C4-2B (cell line): Measurements from ENCODE around the gene MBTPS1.

ENCODE experiments used
- H3K27ac ChIP-seq: fragments of 450-650 bp; 2 replicates; pipeline ENCODE4 v1.5.1; 2017
- CTCF ChIP-seq: fragments of 450-650 bp; conservative IDR thresholded peaks from 2 replicates; pipeline ENCODE4 v1.5.1; 2017; ENCODE audit warnings: mild to moderate bottlenecking
- ZFX ChIP-seq: fragments of 450-650 bp; IDR thresholded peaks from 2 replicates; pipeline ENCODE4 v1.6.1; 2017

Gene MBTPS1

GRCh38 chr16:84155771-84156170 lies 39.0 kb upstream of the MBTPS1 start:
- TF ChIP-seq CTCF (no peak), ZFX (no peak)
- no peak overlapping the region for H3K27ac ChIP-seq

- TF ChIP-seq CTCF (no peak), ZFX (no peak)
- H3K27ac ChIP-seq, result no peak overlapping the region
Observed at GRCh38 chr16:84155226-84155625, 38.5 kb upstream of the MBTPS1 start.

GRCh38 chr16:84153660-84154214 lies 37.0 kb upstream of the MBTPS1 start:
- no peak for TF ChIP-seq ZFX
- no peak overlapping the region for H3K27ac ChIP-seq

GRCh38 chr16:84150926-84151325 lies 34.2 kb upstream of the MBTPS1 start:
- TF ChIP-seq CTCF (no peak), ZFX (no peak)
- no peak overlapping the region for H3K27ac ChIP-seq

- peak within 1 kb of the TSS; percentile 67 for H3K27ac ChIP-seq
Observed at GRCh38 chr16:84144859-84145639, 28.3 kb upstream of the MBTPS1 start, which contains the start of the genes DNAAF1 and HSDL1. TSS of gene DNAAF1 (plus strand) at chr16:84145308. CDS start at chr16:84145441, 133 bp downstream. TSS of gene HSDL1 (minus strand) at chr16:84145177. CDS start at chr16:84131321, 13,856 bp downstream.

GRCh38 chr16:84144209-84144858 lies 27.6 kb upstream of the MBTPS1 start:
- no peak for TF ChIP-seq CTCF
- TF ChIP-seq ZFX, result no peak
- peak overlapping the region; percentile 67 for H3K27ac ChIP-seq

More at GRCh38 chr16:84144859-84145639, 28.3 kb upstream of the MBTPS1 start, which contains the start of the genes DNAAF1 and HSDL1:
- TF ChIP-seq ZFX (no peak), CTCF (peak; percentile 56)

GRCh38 chr16:84143784-84144199 lies 27.1 kb upstream of the MBTPS1 start:
- no peak for TF ChIP-seq CTCF
- no peak for TF ChIP-seq ZFX
- no peak overlapping the region; the same call in 1 of the 2 replicates for H3K27ac ChIP-seq
